Middle frontal gyrus (tissue), 1 donor: ENCODE results near the gene LIMS1.
"Not testable (repeated sequence)": the region's sequence is repeated elsewhere in the genome, so short reads cannot be mapped to it uniquely, and the experiment has no call there.

Source experiments
- DNase-seq: peaks from one replicate; pipeline ENCODE4 v3.0.0-alpha.2; 2015; ENCODE audit warnings: low spot score; ENCODE audit errors: extremely low spot score

LIMS1 gene

DNA sequence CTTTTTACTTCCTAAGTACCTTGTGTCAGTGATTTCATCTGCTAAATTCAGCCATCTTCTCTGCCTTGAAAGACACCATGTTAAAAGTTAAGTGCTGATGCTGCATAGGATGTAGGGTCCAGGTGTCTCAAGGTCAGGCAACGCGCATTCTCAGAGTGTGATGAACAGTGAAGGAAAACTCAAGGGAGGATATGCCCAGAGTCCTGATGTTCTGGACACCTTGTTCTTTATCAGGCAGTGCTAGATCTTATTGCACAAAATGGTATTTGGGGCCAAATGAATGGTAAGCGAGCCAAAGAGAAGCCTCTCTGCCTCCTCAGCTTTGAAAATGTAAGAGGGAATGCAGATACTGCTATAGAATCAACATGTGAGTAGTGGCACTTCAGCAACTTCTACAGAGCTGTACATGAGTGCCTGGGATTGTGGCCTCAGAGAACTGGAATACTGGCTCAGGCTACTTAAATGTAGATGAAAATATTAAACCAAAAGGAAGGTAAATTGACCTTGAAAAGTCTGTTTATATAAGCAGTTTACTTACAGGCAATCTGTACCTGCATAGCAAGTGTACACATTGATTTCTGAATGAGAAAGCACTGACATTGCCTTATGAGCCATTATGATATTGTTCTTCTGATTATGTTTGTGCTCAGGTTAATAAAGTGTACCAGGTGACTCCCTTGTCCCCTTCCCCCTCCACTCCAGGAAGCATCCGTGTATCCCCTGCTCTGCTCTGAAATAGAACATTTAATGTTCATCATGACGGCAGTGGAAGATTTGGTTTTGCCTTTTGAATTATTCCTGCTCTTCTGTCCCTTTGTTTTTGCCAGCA lies 98.3 kb downstream of the LIMS1 start:
- DNase-seq: no peak

- no peak for DNase-seq
Measured at GRCh38 chr2:108633409-108633808, 99.1 kb downstream of the LIMS1 start.

DNA sequence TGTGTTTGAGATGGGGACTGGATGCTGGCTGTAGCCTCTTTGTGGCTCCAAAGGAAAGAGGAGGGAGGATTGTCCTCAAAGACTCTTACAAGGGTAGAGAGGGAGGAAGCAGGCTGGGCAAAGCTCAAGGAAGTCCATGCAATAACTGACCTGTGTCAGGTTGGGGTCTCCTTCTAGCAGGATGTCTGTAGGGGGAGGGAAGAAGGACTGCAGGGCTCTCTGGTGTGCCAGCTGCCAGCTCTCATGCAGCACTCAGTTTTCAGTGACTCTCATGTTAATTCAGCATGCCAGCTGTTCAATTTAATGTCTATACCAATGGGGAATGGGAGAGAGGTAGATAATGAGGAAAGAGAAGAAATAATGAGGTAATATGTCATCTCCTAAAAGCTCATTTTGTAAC lies 99.7 kb downstream of the LIMS1 start:
- no peak for DNase-seq

GRCh38 chr2:108634576-108635160 lies 100.4 kb downstream of the LIMS1 start:
- DNase-seq: no peak

DNA sequence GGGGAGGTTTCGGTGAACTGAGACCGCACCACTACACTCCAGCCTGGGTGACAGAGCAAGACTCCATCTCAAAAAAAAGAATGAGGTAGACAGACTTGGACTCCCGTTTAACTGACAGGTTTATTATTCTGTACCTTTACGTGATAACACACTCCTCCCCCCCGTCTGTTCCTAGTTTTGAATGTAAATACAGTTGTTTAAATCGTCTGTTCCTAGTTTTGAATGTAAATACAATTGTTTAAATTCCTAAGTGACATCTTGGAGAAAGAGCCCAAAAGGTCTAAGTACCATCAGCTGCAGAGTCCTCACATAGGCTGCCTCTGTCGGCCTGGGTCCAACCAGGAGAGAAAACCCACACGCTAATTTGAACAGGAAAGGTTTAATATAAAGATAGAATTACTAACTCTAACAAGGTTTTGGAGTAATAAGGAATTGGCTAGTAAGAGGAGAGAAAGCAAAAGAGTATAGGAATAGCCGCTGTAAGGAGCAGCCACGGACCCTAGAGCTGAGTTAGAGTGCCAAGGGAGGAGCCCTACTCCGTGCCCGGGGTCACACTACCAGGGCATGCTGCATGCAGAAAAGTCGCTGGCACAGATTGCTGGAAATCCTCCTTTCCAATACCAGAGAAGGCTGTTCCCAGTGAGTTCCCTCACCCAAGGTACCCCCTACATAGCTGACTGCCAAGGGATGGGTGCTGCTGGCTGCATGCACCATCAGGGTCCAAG lies 101.5 kb downstream of the LIMS1 start:
- no peak for DNase-seq

DNA sequence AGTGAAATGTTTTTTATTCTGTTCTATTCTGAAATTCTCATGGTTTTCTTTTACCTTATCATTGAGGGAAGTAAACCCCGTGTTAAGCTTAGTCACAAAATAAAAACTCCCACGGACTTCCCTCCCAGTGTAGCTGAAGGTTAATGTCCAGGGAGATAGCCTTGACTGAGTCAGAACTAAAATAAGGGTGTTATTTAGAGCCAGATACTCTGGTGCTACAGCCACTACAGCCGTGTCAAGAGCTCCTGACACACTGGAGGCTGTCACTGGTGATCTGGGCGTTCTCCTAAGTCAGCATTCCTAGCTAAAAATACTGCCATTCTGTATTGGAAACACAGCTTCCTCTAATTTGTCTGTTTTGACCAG lies 103.0 kb downstream of the LIMS1 start:
- no peak for DNase-seq

DNA sequence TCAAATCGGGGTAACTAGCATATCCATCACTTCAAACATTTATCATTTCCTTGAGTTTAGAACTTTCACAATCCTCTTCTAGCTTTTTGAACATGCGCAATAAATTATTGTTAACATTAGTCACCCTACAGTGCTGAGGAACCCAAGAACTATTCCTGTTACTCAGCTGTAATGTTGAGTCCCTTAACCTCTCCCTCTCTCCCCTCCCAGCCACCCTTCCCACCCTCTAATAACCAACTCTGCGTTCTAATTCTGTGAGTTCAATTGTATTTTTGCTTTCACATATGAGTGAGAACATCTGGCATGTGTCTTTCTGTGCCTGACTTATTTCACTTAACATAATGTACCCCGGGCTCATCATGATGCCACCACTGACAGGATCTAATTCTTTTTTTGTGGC lies 106.5 kb downstream of the LIMS1 start:
- no peak for DNase-seq

- DNase-seq: no peak
Measured at GRCh38 chr2:108641756-108642155, 107.5 kb downstream of the LIMS1 start.

- no peak for DNase-seq
Measured at GRCh38 chr2:108643261-108643849, 109.1 kb downstream of the LIMS1 start.

DNA sequence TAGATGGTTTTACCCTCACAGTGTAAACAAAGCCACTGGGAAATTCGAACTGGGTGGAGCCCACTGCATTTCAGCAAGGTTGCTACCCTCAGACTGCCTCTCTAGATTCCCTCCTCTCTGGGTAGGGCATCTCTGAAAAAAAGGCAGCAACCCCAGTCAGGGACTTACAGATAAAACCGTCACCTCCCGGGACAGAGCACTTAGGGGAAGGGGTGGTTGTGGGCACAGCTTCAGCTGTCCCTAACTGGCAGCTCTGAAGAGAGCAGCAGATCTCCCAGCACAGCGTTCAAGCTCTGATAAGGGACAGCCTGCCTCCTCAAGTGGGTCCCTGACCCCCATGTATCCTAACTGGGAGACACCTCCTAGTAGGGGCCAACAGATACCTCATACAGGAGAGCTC lies 109.6 kb downstream of the LIMS1 start:
- DNase-seq: not testable (repeated sequence)

- DNase-seq: not testable (repeated sequence)
Measured at GRCh38 chr2:108644446-108644845, 110.2 kb downstream of the LIMS1 start.

DNA sequence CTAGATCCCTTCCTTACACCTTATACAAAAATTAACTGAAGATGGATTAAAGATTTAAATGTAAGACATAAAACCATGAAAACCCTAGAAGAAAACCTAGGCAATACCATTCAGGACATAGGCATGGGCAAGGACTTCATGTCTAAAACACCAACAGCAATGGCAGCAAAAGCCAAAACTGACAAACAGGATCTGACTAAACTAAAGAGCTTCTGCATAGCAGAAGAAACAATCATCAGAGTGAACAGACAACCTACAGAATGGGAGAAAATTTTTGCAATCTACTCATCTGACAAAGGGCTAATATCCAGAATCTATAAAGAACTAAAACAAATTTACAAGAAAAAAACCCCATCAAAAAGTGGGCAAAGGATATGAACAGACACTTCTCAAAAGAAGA lies 114.5 kb downstream of the LIMS1 start:
- not testable (repeated sequence) for DNase-seq

DNA sequence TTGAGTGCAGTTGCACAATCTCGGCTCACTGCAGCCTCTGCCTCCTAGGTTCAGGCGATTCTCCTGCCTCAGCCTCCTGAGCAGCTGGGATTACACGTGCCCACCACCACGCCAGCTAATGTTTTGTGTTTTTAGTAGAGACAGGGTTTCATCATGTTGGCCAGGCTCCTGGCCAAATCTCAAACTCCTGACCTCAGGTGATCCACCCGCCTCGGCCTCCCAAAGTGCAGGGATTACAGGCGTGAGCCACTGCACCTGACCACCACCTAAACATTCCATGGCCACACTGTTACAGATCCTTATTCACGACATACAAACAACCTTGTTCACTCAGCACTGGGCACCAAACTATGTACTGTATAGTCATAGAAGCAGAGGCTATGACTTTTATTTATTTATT lies 116.2 kb downstream of the LIMS1 start:
- DNase-seq: not testable (repeated sequence)

DNA sequence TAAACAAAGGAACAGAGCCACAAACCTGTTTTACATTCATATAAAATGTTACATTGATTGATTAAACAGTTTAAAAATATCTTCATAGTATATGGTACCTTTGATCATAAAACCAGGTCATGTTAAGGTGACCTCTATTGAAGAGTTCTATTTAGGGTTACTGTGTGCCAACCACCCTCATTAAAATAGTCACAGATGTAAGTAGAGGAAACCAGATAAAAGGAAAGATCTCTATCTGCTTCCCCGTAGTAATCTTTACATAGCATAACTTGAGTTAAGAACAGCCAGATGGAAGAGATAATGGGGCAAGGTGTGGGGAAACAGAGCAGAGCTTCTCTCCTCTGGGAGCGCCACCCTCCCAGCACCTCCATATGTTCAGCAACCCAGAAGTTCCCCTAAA lies 117.2 kb downstream of the LIMS1 start:
- not testable (repeated sequence) for DNase-seq

DNA sequence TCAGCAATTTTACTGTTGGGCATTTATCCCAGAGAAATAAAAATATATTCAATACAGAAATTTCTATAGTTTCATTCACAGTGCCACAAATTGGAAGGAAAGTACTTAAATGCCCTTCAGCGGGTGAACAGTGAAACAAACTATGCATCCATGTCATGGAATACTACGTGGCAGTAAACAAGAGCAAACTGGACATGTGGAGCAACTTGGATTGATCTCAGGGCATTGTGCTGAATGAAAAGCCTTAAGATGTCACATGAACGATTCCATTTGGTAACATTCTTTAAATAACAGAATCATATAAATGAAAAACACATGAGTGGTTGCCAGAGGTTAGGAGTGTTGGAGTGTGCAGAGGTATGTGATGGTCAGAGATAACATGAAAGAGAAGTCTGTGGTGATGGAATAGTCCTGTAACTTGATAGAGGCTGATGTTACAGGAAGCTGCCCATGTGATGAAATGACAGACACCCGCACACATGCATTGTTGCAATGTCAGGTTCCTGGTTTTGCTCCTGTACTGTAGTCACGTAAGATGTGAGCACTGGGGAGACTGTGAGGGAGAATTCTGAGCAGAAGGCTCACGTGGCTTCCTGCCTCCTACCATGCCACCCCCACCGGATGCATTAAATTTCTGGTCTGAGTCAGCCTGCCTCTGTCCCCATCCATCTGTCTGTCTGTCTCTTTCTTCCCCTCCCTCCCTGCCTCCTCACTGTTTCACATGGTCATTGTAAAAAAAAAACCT lies 118.1 kb downstream of the LIMS1 start:
- DNase-seq: not testable (repeated sequence)

DNA sequence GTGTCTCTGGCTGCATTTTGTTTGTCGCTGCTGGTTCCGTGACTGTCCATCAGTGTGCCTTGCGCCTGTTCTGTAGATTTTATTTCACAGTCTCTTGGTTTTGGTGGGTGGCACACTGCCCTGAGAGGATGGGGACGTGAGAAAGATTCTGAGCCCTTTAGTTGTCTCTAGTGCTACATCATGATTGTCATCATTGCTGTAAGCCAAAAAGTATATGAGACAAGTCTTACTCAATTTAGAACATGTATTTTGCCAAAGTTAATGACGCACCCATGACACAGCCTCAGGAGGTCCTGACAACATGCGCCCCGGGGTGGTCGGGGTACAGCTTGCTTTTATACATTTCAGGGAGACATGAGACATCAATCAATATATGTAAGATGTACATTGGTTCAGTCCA lies 119.2 kb downstream of the LIMS1 start:
- not testable (repeated sequence) for DNase-seq

DNA sequence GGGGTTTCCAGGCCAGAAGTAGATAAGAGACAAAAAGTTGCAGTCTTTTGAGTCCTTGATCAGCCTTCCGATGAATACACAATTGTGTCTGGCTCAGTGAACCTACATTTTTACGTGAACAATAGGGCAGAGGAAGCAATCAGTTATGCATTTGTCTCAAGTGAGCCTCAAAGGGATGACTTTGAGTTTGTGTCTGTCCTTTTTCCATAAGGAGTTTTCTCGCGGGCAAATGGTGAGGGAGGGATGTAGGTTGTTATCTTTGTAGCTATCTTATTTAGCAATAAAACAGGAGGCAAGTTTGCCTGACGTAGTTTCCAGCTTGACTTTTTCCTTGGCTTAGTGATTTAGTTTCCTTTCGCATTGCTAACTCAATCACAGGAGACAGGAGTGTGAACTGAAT lies 119.6 kb downstream of the LIMS1 start:
- DNase-seq: not testable (repeated sequence)

DNA sequence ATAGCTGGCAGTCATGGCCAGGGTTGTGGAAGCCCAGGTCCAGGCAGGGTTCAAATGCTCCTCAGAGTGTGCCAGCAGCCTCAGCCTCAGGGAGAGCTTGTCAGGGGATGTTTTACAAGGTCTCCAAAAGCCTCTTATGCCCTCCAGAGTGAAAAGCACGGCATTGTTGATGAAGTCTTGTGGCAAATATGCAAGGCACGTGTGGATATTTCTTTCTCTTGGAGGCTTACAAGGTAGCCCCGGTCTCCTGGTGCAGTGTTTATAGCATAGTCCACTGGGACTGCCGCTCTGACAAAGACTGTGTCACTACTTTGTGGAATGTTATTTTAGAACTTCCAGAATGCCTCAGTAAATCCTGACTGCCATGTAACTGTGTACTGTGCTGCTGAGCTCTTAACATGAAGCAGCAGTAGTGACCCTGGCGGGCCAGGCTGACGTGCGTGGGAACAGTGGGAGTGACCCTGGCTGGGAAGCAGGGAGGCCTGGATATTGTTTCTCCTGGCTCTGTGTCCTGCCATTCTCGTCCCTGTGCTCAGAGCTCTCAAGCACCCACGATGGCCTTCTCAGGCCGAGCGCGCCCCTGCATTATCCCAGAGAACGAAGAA lies 120.4 kb downstream of the LIMS1 start:
- not testable (repeated sequence) for DNase-seq

DNA sequence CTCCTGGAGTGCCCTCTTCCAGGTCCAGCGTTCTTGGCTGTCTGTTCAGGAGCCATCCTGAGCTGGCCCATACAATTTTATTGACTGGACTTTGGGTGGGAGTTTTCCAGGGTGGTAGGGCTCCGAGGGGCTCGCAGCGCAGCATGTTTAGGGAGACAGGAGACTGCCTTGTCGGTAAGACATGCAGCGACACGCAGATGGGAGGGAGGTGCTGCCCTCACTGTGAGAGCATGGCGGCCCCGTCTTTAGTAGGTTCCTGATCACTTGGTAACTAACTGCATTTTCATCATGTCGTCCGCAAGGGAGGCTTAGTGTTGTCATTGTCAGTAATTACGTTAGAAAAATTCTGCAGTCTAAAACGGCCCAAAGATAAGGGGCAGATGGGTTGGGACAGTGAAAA lies 121.0 kb downstream of the LIMS1 start:
- not testable (repeated sequence) for DNase-seq

DNA sequence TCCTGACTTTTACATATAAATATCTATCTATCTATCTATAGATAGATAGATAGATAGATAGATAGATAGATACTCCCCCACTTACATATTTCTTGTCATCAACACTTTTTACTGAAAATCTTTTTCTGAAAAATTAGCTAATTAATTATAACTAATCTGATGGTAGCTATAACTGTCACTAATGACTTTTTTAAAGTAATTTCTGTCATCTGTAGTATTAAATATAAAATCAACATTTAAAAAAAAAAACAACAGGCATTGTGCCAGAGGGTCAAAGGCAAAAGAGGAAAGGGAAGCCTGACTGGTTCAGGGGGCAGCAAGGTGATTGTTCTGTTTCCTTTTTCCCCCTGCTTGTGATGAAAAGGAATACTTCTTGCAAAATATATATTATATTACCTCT lies 122.0 kb downstream of the LIMS1 start:
- DNase-seq: not testable (repeated sequence)

DNA sequence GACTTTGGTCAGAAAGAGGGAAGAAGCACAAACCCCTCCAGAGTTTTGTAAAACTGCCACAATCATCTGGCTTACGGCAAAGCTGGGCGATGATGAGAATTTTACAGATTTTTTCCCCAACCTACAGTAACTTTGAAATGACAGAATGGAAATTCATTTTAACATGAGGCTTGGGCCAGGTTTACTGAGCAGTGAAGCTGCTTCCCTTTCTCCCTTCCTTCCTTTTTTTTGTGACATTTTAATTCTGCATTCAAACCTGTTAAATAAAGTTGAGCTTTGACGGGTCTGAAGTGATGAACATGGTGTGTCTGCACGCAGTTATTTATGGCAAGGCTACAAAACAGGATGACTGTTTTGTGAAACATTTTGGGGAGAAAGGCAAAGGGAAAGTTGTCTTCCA lies 123.2 kb downstream of the LIMS1 start:
- not testable (repeated sequence) for DNase-seq
